Smooth muscle cell (in vitro differentiated cells): ENCODE data around the gene AIP. TPM values are rescaled to one million over a fixed set of nuclear protein-coding genes. Genes with fewer than 3 reads are reported as not detected.

Experiments
- DNase-seq: peaks from one replicate; lab custom pipeline; 2025; ENCODE audit not compliant: unreplicated experiment; lab: John Stamatoyannopoulos, UW
- H2AFZ ChIP-seq: fragments of 200-600 bp; sonication (generic); 2 replicates; pipeline ENCODE4 v1.6.0; 2016; ENCODE audit warnings: antibody characterized with exemption, low read depth, mild to moderate bottlenecking
- H3F3A ChIP-seq: fragments of 200-600 bp; sonication (generic); 2 replicates; pipeline ENCODE4 v1.6.0; 2017; ENCODE audit warnings: antibody characterized with exemption, low read depth
- H3K27ac ChIP-seq: fragments of 200-600 bp; sonication (generic); 2 replicates; pipeline ENCODE4 v1.5.1; 2016; ENCODE audit warnings: low read depth, mild to moderate bottlenecking
- H3K27me3 ChIP-seq: fragments of 200-600 bp; sonication (generic); 2 replicates; pipeline ENCODE4 v1.6.1; 2016; ENCODE audit warnings: low read depth, mild to moderate bottlenecking
- H3K36me3 ChIP-seq: fragments of 200-600 bp; sonication (generic); 2 replicates; pipeline ENCODE4 v1.5.1; 2016; ENCODE audit warnings: low read depth
- H3K4me1 ChIP-seq: fragments of 200-600 bp; sonication (generic); 2 replicates; pipeline ENCODE4 v1.5.1; 2016; ENCODE audit warnings: low read depth
- H3K4me2 ChIP-seq: fragments of 200-600 bp; sonication (generic); 2 replicates; pipeline ENCODE4 v1.6.0; 2016; ENCODE audit warnings: mild to moderate bottlenecking
- H3K4me3 ChIP-seq: fragments of 200-600 bp; sonication (generic); 2 replicates; pipeline ENCODE4 v1.5.1; 2016; ENCODE audit warnings: mild to moderate bottlenecking
- H3K79me2 ChIP-seq: fragments of 200-600 bp; sonication (generic); 2 replicates; pipeline ENCODE4 v1.6.0; 2016; ENCODE audit warnings: low read depth, mild to moderate bottlenecking
- H3K9ac ChIP-seq: fragments of 200-600 bp; sonication (generic); 2 replicates; pipeline ENCODE4 v1.6.0; 2016; ENCODE audit warnings: low read depth
- H3K9me3 ChIP-seq: fragments of 200-600 bp; sonication (generic); replicated peaks from 2 replicates; pipeline ENCODE4 v1.5.1; 2016; ENCODE audit warnings: low read depth
- H4K20me1 ChIP-seq: fragments of 200-600 bp; sonication (generic); 2 replicates; pipeline ENCODE4 v1.6.0; 2016; ENCODE audit warnings: low read depth
- CTCF ChIP-seq: fragments of 200-600 bp; sonication (generic); IDR thresholded peaks from 2 replicates; pipeline ENCODE4 v1.5.1; 2017; ENCODE audit warnings: borderline replicate concordance, mild to moderate bottlenecking, antibody characterized with exemption; ENCODE audit not compliant: insufficient read depth, poor library complexity, severe bottlenecking
- WGBS: methylation state at CpG from one replicate; pipeline ENCODE4 v1.1.7; 2016; ENCODE audit warnings: low lambda C conversion rate; 5-methylcytosine and 5-hydroxymethylcytosine counted together
- polyA plus RNA-seq: library from polyadenylated mRNA; unstranded; fragments of >200 nt; fragmentation: Nextera tagmentation; extraction: Ambion mirVana; gene quantifications from 2 replicates; pipeline ENCODE4 v1.2.1, GENCODE V29; 2016
- total RNA-seq: library from RNA; depleted of rRNA; stranded (reverse); fragments of >200 nt; gene quantifications from 2 replicates; pipeline ENCODE4 v1.2.3, GENCODE V29; 2014

AIP gene
- total and polyA plus RNA-seq, 2 experiments from 2014 or later, result 36.8 to 61.5 TPM

GRCh38 chr11:67502328-67502979 lies 19.6 kb downstream of the AIP start:
- no peak for DNase-seq
- Histone ChIP-seq H4K20me1 (peaks cover 18% of the 10 kb centered on the region), H3K36me3 (no peaks in the 10 kb centered on the region), H3K27me3 (no peaks in the 10 kb centered on the region), H3K79me2 (peaks cover 14% of the 10 kb centered on the region), H3K27ac (no peak overlapping the region), H3K4me2 (no peak overlapping the region), H3K4me3 (no peak overlapping the region), H2AFZ (no peak overlapping the region), H3F3A (peaks cover 4% of the 10 kb centered on the region), H3K9ac (no peak overlapping the region), H3K4me1 (peaks cover 21% of the 10 kb centered on the region), H3K9me3 (no peaks in the 10 kb centered on the region)
- TF ChIP-seq CTCF, result no peak
- 96% methylated on average over 18 of the region's 18 CpGs for WGBS

- H3K27ac ChIP-seq, result no peak overlapping the region
- no peaks in the 10 kb centered on the region for H3K27me3 ChIP-seq
- WGBS, result 82% methylated on average over 13 of the region's 19 CpGs
- TF ChIP-seq CTCF, result no peak
- DNase-seq, result no peak
- H4K20me1 ChIP-seq, result peaks cover 18% of the 10 kb centered on the region
- H3F3A ChIP-seq, result peaks cover 4% of the 10 kb centered on the region
- no peaks in the 10 kb centered on the region for H3K36me3 ChIP-seq
- H3K79me2 ChIP-seq, result peaks cover 14% of the 10 kb centered on the region
- peaks cover 21% of the 10 kb centered on the region for H3K4me1 ChIP-seq
- no peak overlapping the region for H2AFZ ChIP-seq
- H3K4me3 ChIP-seq, result peak overlapping the region; percentile 73
- H3K9ac ChIP-seq, result peak overlapping the region; percentile 46
- peak overlapping the region; percentile 99 for H3K4me2 ChIP-seq
- H3K9me3 ChIP-seq, result no peaks in the 10 kb centered on the region
Observed at GRCh38 chr11:67503119-67504004, 20.5 kb downstream of the AIP start.

DNA sequence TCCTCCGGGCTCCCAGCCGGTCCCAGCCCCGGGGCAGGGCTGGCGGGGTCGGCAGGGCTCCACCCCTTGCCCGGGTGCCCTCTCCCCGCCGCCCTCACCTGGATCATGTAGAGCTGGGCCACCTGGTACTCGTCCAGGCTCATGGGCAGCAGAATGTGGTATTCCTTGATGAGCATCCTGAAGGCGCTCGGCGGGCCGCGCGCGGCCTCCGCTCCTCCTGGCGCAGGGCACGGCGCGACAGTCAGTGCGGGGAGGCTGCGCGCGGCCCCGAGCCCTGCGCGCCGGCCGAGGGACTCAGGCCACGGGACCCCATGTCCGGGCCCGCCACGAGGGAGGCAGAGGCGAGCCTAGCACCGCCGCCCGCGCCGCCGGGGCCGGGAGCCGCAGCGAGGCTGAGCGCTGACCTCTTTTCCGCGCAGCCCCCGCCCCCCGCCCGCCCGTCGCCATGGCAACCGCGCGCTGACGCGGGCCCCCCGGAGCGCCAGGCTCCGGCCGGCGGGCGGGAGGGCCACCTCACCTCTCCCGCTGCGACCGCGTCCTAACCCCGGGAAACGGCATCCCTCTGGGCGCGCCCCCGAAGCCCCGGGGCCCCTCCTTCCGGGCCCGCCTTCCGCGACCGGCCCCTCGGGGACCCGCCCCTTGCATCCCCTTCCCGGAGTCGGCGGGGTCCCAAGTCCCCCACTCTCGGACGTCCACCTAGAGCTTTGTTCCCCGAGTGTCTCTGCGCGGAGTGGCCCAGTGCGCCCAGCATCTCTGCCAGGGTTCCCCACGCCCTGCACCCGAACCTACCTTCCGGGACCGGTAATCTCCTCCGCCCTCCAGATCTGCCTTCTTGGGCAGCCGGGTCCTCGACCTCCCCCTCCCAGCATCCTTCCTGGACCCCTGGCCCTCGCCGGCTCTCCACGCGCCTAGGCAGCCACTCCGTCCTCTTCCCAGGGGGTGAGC lies 21.5 kb downstream of the AIP start:
- Histone ChIP-seq H3K4me2 (peak overlapping the region; percentile 99), H3K4me1 (peaks cover 21% of the 10 kb centered on the region), H3K27me3 (no peaks in the 10 kb centered on the region), H3K27ac (peak overlapping the region; percentile 87), H2AFZ (no peak overlapping the region), H3K36me3 (no peaks in the 10 kb centered on the region), H4K20me1 (peaks cover 18% of the 10 kb centered on the region), H3K4me3 (peak overlapping the region; percentile 73), H3F3A (peaks cover 4% of the 10 kb centered on the region), H3K9ac (peak overlapping the region; percentile 86), H3K9me3 (no peaks in the 10 kb centered on the region), H3K79me2 (peaks cover 14% of the 10 kb centered on the region)
- peak; percentile 26 for DNase-seq
- WGBS, result 4% methylated on average over 68 of the region's 101 CpGs
- no peak for TF ChIP-seq CTCF
